A172 (cell line): ENCODE measurements around the gene EIF4H. TPM values are rescaled to one million over a fixed set of nuclear protein-coding genes. Genes with fewer than 3 reads are reported as not detected.
"Not testable (repeated sequence)": the region's sequence is repeated elsewhere in the genome, so short reads cannot be mapped to it uniquely, and the experiment has no call there.

Experiments used
- DNase-seq: peaks from one replicate; pipeline ENCODE4 v3.0.0-alpha.2; 2015; ENCODE audit warnings: low spot score
- total RNA-seq: library from RNA; depleted of rRNA; stranded (reverse); fragments of >200 nt; shearing (Covaris generic); gene quantifications from 2 replicates; pipeline ENCODE4 v1.2.3, GENCODE V29; 2014; rRNA removed

The EIF4H gene
- total RNA-seq, result 457 and 480 TPM in 2 replicates

DNA sequence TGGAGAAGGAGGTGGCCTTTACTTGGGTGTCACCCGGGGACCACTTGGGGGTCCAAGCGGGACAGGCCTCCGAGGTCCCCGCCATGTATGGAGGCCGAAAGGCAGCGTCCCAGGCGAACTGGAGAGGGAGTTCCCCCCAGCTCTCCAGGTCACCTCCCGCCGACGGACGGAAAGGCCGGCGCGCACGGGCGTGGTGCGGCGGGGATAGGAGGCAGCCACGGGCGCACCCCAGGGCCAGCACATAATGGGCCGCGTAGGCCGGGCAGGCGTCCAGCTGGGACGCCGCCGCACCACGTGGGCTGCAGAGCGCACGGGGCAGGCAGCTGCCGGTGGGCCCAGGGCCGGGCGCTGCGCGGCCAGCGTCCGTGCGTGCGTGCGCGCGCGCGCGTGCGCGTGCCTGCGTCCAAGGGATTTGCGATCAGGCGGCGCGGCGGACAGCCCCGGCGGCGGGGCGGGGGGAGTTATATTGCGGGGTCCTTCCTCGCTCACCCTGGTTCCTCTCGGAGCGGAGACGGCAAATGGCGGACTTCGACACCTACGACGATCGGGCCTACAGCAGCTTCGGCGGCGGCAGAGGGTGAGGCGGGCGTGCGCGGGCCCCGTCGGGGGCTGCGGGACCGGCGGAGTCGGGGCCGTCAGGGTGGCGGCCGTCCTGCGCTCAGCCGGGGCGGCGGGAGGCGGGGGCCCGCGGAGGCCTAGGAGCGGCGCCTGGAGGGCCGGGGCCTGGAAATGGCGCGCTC is at the start of gene EIF4H:
TSS of gene EIF4H (plus strand) at position 491 of the 740 bp plus-strand sequence. CDS start at position 519, 28 bp downstream.
- peak; percentile 86 for DNase-seq

DNA sequence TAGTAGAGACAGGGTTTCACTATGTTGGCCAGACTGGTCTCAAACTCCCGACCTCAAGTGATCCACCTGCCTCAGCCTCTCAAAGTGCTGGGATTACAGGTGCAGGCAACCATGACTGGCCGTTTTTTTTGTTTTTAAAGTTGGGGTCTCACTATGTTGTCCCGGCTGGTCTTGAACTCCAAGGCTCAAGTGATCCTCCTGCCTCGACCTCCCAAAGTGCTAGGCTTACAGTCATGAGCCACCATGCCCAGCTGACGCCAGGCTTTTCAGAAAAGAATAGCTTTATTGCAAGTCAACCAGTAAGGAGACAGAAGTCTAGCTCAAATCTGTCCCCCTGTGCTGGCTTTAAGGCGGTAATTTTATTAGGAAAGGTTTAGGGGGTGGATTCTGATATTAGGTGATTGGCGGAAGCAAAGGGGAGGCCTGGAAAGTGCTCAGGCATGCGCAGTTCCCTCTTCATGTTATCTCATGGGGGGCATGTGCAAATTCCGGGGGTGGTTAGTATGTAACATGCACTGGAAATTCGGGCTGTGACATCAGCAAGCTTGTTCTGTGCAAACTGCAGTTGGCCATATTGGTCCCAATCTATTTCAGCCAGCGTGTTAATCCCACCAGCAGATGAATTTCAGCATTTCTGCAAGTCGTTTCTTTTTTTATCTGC is 47.8 kb upstream of the EIF4H start:
- no peak for DNase-seq

DNA sequence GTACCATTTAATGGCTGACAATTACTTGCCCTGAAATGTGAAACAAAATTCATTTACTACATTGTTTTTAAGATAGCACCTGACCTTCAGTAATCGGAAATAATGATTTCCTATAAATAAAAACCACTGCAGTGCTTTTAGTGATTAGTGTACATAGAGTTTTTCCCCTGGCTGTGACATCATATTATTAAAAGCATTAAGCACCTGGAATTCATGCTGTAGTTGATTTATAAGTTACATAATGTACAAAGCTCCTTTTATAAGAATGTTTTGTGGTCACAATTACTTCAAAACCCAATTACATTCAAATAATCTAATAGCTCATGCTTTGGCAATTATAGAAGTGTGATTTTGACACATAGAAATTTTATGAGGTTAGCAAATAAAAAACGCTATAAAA is 44.3 kb upstream of the EIF4H start:
- no peak for DNase-seq

DNA sequence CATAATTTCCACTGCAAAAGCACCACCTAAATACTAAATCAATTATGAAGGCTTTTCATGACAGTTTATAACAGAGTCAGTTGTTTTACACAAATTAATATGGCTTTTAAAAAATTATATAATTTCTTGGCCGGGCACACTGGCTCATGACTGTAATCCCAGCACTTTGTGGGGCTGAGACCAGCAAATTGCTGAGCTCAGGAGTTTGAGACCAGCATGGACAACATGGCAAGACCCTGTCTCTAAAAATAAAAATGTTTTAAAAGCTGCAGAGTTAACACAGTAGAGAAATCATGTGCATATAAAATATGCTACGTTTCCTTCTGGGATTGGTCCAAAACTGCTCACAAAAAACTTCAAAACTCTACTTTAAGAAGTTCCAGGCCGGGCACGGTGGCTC is 43.6 kb upstream of the EIF4H start:
- no peak for DNase-seq

DNA sequence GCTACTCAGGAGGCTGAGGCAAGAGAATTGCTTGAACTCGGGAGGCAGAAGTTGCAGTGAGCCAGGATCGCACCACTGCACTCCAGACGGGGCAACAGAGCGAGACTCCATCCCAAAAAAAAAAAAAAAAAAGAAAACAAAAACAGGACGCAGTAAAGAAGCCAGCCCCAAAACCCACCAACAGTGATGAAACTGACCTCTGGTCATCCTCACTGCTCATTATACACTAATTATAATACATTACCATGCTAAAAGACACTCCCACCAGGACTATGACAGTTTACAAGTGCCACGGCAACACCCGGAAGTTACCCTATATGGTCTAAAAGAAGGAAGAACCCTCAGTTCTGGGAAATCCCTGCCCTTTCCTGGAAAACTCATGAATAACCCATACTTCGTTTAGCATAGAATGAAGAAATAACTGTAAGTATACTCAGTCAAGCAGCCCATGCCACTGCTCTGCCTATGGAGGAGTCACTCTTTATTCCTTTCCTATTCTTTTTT is 40.0 kb upstream of the EIF4H start:
- DNase-seq, result peak; percentile 55

DNA sequence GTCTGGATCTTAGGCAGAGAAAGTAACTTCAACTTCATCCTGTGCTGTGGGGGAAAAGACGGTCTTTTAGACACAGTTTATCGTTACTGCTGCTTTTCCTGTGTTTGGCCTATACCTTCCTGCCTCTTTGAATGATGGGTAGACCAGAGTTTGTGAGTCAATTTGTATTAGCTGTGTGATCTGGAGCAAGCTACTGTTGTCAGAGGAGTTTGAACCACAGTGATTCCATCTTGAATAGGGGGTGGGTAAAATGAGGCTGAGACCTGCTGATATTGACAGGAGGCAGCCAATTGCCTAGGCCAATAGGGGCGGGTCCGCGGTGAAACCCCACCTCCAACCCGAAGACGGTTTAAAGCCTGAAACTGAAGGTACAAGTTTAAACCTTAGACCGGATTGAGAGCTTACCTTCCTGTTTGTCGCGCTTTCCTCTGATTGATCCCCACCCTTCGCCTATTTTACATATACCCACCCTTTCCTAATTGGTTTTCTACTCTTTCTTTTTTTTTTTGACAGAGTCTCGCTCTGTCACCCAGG is 35.8 kb upstream of the EIF4H start:
- no peak for DNase-seq

DNA sequence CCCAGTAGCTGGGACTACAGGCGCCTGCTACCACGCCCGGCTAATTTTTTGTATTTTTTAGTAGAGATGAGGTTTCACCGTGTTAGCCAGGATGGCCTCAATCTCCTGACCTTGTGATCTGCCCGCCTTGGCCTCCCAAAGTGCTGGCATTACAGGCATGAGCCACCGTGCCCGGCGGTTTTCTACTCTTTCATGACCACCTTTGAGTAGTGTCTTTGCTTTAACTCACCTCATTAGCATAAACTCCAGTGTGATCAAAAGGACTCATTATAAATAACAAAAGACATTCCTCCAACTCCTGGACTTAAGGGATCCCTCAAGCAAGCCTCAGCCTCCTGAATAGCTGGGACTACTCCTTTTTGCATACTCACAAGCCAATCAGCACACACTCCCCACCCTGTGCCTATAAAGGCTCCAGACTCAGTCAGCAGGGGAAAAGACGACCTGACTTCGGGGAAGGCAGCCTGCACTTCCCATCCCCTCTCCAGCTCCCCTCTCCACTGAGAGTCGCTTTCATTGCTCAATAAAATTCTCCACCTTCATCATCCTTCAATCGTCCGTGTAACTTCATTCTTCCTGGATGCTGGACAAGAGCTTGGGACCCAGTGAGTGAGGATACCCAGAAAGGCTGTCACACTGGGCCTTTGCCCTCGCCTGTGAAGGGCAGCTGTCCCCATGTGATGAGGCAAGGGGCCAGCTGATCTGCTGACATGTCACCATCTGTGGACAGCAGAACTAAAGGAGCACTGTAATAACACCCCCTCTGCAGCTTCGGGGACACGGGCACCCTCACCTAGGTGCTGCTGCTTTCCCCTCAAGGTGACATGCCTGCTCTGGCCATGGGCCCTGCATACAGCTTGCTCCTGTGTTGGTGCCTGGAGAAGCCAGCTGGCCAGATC is 35.0 kb upstream of the EIF4H start:
- DNase-seq, result no peak

DNA sequence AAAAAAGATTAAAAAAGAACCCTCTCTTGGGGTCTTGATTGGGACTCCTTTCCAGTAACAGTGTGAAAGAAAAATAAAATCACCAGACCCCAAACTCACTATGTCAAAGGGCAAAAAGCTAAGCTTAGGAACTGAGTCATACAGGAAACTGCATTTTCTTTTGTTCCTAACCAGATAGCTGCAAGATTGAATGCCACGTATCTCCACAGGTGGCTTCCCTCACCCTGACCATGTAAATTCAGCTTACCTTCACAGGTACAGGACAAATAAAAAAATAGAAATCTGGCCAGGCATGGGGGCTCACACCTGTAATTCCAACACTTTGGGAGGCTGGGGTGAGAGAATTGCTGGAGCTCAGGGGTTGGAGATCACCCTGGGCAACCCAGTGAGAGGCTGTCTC is 32.5 kb upstream of the EIF4H start:
- DNase-seq, result peak; percentile 56

DNA sequence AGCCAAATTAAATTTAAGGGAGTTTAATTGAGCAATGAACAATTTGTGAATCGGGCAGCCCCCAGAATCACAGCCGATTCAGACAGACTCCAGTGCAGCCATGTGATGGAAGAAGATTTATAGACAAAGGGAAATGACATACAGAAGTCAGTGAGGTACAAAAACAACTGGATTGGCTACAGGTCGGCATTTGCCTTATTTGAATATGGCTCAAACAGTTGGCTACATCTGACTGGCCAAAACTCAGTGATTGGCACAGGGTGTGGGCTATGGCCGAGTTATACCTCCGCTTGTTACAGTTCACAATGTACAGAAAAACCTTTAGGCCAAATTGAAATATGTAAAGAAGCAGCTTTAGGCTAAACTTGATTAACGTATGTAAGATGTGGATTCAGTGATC is 30.8 kb upstream of the EIF4H start:
- DNase-seq, result no peak

DNA sequence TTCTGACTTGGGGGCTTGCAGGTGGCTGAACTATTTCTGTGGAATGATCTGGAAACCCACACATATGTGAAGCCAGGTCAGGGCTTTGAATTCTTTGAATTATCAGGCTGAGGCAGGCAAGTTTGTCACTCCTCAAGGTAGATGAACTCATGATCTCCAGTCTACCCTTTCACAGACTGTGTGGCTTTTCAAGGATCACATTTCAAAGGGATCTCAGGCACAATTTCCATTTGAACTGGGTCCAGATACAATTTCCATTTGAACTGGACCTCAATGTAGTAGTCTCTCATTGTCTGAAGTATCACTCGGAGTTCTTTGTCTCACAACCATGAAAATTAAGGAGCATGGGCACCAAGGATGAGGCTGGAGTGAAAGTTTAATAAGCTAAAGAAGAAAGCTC is 25.7 kb upstream of the EIF4H start:
- DNase-seq, result no peak

DNA sequence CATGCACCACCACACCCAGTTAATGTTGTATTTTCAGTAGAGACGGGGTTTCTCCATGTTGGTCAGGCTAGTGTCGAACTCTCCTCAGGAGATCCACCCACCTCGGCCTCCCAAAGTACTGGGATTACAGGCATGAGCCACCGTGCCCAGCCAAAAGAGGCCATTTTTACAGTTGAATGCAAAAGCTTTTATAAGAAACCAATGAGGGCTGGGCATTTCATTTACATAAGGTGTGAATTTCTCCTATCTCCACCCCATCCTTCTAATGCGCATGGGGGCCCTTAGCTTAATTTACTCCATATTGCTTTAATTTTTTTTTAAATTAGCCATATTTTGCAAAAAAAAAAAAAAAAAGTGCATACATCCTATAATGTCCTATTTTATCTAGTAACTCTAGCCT is 25.1 kb upstream of the EIF4H start:
- no peak for DNase-seq

DNA sequence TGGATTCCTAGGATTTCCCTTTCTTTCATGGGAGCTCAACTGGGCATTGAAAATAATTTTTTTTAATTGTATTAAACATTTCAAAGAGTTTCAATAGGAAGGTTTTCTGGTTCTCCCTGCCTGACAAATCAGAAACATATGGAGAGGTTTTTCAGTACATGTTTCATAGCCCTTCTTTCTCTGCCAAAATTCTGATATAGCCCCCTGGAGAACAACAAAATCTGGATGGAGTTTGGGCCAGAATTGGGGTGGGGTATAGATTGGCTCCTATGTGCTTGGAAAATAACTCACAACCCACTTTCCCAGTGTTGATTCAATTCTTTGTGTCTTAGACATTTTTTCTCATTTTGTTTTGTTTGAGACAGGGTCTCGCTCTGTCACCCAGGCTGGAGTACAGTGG is 24.6 kb upstream of the EIF4H start:
- no peak for DNase-seq

DNA sequence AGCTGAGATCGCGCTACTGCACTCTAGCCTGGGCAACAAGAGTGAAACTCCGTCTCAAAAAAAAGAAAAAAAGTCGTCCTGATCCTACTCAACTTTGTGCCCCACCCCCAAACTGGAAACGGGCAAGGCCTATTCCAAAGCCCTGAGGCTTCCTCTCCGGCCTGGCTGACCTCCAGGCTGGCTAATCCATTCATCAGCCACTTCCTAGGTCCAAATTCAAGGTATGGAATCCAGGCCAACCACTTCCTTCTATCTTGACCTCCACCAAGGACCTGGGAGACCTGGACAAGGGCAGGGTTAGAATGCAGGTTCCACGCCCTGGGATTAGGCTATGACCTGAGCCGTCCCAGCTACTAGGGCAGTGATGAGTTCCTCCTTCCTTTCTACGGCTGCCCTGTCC is 20.4 kb upstream of the EIF4H start:
- DNase-seq, result peak; percentile 28

DNA sequence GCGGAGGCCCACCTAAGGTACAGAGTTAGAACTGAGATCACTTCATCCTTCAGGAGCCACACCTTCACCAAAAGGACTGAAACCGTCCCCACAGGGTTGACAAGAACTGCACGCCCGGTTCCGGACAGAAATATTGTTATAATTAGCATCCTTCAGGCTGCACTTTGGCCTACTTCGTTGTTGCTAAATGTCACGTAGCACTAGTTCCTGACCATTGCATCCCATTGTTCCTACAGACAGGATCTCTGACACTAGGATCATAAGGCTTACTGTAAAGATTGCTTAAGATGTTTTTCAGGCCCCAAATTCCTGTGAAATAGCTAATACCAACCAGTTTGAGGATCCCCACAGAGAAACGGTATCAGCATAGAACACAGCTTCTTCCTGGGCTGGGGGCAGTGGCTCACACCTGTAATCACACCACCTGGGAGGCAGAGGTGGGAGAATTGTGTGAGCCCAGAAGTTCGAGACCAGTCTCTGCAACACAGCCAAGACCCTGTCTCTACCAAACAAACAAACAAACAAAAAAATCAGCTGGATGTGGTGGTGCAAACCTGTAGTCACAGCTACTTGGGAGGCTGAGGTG is 18.3 kb upstream of the EIF4H start:
- DNase-seq, result no peak

DNA sequence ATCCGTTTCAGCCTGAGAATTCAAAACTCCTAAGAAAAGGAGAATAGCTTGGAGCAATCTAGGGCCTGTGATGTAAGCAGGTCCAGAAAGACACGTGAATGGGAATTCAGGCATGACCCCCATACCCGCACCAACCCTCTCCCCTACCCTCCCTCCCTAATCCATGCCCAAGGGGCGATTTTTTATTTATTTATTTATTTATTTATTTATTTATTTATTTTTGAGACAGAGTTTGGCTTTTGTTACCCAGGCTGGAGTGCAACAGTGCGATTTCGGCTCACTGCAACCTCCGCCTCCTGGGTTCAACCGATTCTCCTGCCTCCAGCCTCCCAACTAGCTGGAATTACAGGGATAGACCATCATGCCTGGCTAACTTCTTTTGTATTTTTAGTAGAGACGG is 16.6 kb upstream of the EIF4H start:
- DNase-seq, result no peak

DNA sequence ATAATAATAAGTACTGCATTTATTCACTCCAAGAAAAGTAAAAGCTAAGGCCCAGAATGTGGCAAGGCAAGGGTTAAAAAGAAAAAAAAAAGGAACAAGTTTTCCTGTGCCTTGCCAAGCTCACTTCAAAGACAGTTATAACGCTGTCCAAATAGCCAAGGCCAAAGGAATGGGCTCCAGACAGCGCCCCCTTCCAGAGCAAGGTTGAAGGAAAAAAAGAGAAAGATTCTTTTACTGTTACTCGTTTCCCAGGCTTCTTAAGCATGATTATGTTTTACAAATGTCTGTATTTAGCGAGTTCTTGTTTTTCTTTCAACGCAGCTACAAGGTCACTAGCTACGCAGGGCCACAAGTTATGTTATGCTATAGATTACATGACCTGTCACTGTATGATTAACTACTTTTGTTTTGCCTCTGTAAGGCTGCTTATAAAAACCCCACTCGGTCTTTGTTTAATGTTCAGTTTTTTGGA is 9.1 kb upstream of the EIF4H start:
- DNase-seq, result peak; percentile 37

DNA sequence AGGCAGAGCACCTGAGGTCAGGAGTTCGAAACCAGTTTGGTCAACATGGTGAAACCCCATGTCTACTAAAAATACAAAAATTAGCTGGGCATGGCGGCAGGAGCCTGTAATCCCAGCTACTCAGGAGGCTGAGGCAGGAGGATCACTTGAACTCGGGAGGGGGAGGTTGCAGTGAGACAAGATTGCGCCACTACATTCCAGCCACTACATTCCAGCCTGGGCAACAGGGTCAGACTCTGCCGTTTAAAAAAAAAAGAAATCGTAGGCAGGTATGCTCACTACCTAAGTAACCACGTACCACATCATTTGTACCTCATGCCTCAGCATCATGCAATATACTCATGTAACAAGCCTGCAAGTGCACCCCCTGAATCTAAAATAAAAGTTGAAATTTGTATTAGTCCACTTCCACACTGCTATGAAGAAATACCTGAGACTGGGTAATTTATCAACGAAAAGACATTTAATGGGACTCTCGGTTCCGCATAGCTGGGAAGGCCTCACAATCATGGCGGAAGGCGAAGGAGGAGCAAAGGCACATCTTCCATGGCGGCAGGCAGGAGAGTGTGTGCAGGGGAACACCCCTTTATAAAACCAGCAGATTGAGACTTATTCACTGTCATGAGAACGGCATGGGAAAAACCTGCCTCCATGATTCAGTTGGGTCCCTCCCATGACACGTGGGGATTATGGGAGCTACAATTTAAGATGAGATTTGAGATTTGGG is 8.1 kb upstream of the EIF4H start:
- DNase-seq, result no peak

DNA sequence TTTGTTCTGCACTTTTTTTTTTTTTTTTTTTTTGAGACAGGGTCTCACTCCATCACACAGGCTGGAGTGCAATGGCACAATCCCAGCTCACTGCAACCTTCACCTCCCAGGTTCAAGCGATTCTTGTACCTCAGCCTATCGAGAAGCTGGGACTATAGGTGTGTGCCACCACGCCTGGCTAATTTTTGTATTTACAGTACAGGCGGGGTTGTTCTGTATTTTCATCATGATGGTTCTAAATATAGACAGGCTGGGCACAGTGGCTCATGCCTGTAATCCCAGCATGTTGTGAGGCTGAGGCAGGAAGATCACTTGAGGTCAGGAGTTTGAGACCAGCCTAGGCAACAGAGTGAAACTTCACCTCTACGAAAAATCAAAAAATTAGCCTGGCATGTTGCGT is 6.8 kb upstream of the EIF4H start:
- not testable (repeated sequence) for DNase-seq

DNA sequence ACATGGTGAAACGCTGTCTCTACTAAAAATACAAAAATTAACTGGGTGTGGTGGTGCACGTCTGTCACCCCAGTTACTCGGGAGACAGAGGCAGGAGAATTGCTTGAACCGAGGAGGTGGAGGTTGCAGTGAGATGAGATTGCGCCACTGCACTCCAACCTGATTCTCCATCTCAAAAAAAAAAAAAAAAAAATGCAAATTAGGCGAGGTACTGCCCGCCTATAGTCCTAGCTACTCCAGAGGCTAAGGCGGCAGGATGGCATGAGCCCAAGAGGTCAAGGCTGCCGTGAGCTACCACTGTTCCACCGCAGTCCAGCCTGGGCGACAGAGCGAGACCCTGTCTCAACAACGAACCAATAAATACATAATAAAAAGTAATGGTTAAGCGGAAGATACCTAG is 1.1 kb upstream of the EIF4H start:
- no peak for DNase-seq

DNA sequence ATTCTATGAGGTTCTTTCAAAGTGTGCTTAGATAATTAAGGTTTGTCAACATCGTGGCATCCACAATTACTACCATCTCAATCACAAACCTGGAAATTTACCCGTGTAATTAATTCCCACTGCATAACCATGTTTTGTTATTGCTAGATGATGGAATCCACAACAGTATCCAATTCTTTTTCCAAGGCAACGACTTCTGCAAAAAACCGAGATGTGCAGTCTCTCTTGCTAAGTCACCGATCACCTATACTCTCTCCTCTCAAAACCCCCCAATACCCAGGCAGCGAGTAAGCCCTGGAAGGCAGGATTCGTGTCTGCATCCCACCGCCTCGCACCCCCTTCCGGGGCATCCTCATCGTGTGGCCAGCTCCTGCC is 678 bp upstream of the EIF4H start:
- DNase-seq, result no peak

DNA sequence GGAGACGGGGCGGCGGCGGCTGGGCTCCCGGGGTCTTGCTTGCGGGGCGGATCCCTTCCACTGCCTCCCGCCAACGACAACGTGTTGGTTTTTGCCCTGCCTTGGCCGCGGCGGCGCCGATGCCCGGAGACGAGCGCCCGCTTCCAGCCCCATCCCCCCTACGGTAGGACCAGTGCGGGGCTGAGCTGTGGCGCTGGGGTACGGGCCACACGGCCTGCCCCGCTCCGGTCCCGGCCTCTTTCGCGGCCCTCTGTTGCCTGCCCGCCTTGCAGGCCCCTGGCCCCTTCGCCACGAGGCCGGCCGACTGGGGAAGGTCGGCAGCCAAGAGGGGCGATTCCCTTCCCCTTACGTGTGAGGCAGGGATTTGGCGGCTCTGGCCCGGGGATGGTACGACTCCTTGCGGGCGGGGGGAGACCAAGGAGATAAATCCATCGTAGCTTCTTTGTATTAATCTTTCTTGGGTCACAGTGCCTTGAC is 488 bp downstream of the EIF4H start:
- peak; percentile 38 for DNase-seq
